Measurements from ENCODE around the gene CT45A6.
"Not testable (repeated sequence)": the region's sequence is repeated elsewhere in the genome, so short reads cannot be mapped to it uniquely, and the experiment has no call there.

Gene CT45A6, protein sequence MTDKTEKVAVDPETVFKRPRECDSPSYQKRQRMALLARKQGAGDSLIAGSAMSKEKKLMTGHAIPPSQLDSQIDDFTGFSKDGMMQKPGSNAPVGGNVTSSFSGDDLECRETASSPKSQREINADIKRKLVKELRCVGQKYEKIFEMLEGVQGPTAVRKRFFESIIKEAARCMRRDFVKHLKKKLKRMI

GRCh38 chrX:135802687-135803086 lies at the start of gene CT45A6:
Gene CT45A6 (minus strand): TSS chrX:135802787. CDS start chrX:135798993, 3,794 bp downstream.
- H3K27ac ChIP-seq (ENCODE audit: low read depth, low read length); H3F3A ChIP-seq (ENCODE audit: control insufficient read depth, insufficient read depth); H3K9me2 ChIP-seq (replicated peaks; ENCODE audit: control insufficient read depth, low read length); H3K4me3 ChIP-seq (ENCODE audit: low read length); H3K79me2 ChIP-seq (ENCODE audit: control insufficient read depth, low read length); H3K4me2 ChIP-seq (ENCODE audit: low read length); H4K20me1 ChIP-seq (ENCODE audit: control insufficient read depth, insufficient read depth, low read depth, low read length); H3K27me3 ChIP-seq (ENCODE audit: control insufficient read depth, low read length); H3K36me3 ChIP-seq (ENCODE audit: control insufficient read depth, low read length); H3K4me1 ChIP-seq (ENCODE audit: control insufficient read depth, low read length); H3K9me3 ChIP-seq (ENCODE audit: control insufficient read depth, insufficient read depth, low read length): not testable (repeated sequence)

GRCh38 chrX:135837180-135837579 lies 34.6 kb upstream of the CT45A6 start, which contains the start of gene CT45A7:
Gene CT45A7 (minus strand): TSS chrX:135837280. CDS start chrX:135833533, 3,747 bp downstream.
- not testable (repeated sequence) for H3K4me1 ChIP-seq (ENCODE audit: control insufficient read depth, low read length); H3K27me3 ChIP-seq (ENCODE audit: control insufficient read depth, low read length); H3K36me3 ChIP-seq (ENCODE audit: control insufficient read depth, low read length); H4K20me1 ChIP-seq (ENCODE audit: control insufficient read depth, insufficient read depth, low read depth, low read length); H3K27ac ChIP-seq (ENCODE audit: low read depth, low read length); H3K4me2 ChIP-seq (ENCODE audit: low read length); H3F3A ChIP-seq (ENCODE audit: control insufficient read depth, insufficient read depth); H3K9me2 ChIP-seq (replicated peaks; ENCODE audit: control insufficient read depth, low read length); H3K79me2 ChIP-seq (ENCODE audit: control insufficient read depth, low read length); H3K4me3 ChIP-seq (ENCODE audit: low read length); H3K9me3 ChIP-seq (ENCODE audit: control insufficient read depth, insufficient read depth, low read length)

DNA sequence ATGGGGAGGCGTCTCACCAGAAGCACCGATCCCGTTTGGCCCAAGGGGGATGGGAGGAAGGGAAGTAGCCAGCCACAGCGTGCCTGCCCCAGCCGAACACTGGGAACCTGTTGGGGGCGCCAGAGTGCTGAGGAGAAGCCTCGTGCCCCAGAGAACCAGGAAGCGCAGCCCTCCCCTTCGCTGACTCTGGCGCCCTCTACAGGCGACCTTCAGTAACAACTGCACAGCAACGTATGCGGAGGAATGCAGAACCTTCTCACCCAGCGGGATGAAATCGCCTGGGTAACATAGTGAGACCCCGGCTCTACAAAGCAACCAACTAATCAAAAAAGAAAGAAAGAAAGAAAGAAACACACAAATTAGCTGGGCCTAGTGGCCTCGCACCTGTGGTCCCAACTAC lies 17.3 kb upstream of the CT45A6 start, which contains the start of gene CT45A2:
Gene CT45A2, minus strand, starts transcription at position 101 of the 400 bp plus-strand sequence. CDS start 3,747 bp downstream, outside the sequence.
- H4K20me1 ChIP-seq (ENCODE audit: control insufficient read depth, insufficient read depth, low read depth, low read length); H3K79me2 ChIP-seq (ENCODE audit: control insufficient read depth, low read length); H3K4me3 ChIP-seq (ENCODE audit: low read length): not testable (repeated sequence)

DNA sequence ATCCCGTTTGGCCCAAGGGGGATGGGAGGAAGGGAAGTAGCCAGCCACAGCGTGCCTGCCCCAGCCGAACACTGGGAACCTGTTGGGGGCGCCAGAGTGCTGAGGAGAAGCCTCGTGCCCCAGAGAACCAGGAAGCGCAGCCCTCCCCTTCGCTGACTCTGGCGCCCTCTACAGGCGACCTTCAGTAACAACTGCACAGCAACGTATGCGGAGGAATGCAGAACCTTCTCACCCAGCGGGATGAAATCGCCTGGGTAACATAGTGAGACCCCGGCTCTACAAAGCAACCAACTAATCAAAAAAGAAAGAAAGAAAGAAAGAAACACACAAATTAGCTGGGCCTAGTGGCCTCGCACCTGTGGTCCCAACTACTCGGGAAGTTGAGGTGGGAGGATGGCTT lies 17.2 kb downstream of the CT45A6 start, which contains the start of gene CT45A5:
Gene CT45A5, minus strand, starts transcription at position 101 of the 400 bp plus-strand sequence. CDS start 3,774 bp downstream, outside the sequence.
- H3K4me2 ChIP-seq (ENCODE audit: low read length); H3K4me1 ChIP-seq (ENCODE audit: control insufficient read depth, low read length); H3K79me2 ChIP-seq (ENCODE audit: control insufficient read depth, low read length); H3K9me3 ChIP-seq (ENCODE audit: control insufficient read depth, insufficient read depth, low read length); H3K4me3 ChIP-seq (ENCODE audit: low read length); H4K20me1 ChIP-seq (ENCODE audit: control insufficient read depth, insufficient read depth, low read depth, low read length); H3K27me3 ChIP-seq (ENCODE audit: control insufficient read depth, low read length); H3K9me2 ChIP-seq (replicated peaks; ENCODE audit: control insufficient read depth, low read length); H3K36me3 ChIP-seq (ENCODE audit: control insufficient read depth, low read length); H3K27ac ChIP-seq (ENCODE audit: low read depth, low read length); H3F3A ChIP-seq (ENCODE audit: control insufficient read depth, insufficient read depth): not testable (repeated sequence)

More for the DNA sequence above, 17.3 kb upstream of the CT45A6 start, which contains the start of gene CT45A2:
- not testable (repeated sequence) for H3K9me3 ChIP-seq (ENCODE audit: control insufficient read depth, insufficient read depth, low read length); H3K27ac ChIP-seq (ENCODE audit: low read depth, low read length); H3K27me3 ChIP-seq (ENCODE audit: control insufficient read depth, low read length); H3K36me3 ChIP-seq (ENCODE audit: control insufficient read depth, low read length); H3K9me2 ChIP-seq (replicated peaks; ENCODE audit: control insufficient read depth, low read length); H3K4me2 ChIP-seq (ENCODE audit: low read length); H3K4me1 ChIP-seq (ENCODE audit: control insufficient read depth, low read length); H3F3A ChIP-seq (ENCODE audit: control insufficient read depth, insufficient read depth)

- H3K4me1 ChIP-seq (ENCODE audit: control insufficient read depth, low read length); H3F3A ChIP-seq (ENCODE audit: control insufficient read depth, insufficient read depth); H3K79me2 ChIP-seq (ENCODE audit: control insufficient read depth, low read length); H3K27ac ChIP-seq (ENCODE audit: low read depth, low read length); H3K9me2 ChIP-seq (replicated peaks; ENCODE audit: control insufficient read depth, low read length); H3K36me3 ChIP-seq (ENCODE audit: control insufficient read depth, low read length); H4K20me1 ChIP-seq (ENCODE audit: control insufficient read depth, insufficient read depth, low read depth, low read length); H3K9me3 ChIP-seq (ENCODE audit: control insufficient read depth, insufficient read depth, low read length); H3K4me2 ChIP-seq (ENCODE audit: low read length); H3K4me3 ChIP-seq (ENCODE audit: low read length); H3K27me3 ChIP-seq (ENCODE audit: control insufficient read depth, low read length): not testable (repeated sequence)
These were observed 34.5 kb downstream of the CT45A6 start, which contains the start of gene CT45A3 for GRCh38 chrX:135768091-135768490. Gene CT45A3 (minus strand): TSS chrX:135768191. CDS start chrX:135764444, 3,747 bp downstream.

GRCh38 chrX:135744739-135745138 lies 57.8 kb downstream of the CT45A6 start:
- H3K36me3 ChIP-seq (ENCODE audit: control insufficient read depth, low read length); H3K27me3 ChIP-seq (ENCODE audit: control insufficient read depth, low read length); H3K27ac ChIP-seq (ENCODE audit: low read depth, low read length); H3K9me3 ChIP-seq (ENCODE audit: control insufficient read depth, insufficient read depth, low read length); H3K9me2 ChIP-seq (replicated peaks; ENCODE audit: control insufficient read depth, low read length); H3K4me3 ChIP-seq (ENCODE audit: low read length); H3K4me2 ChIP-seq (ENCODE audit: low read length); H3F3A ChIP-seq (ENCODE audit: control insufficient read depth, insufficient read depth); H3K4me1 ChIP-seq (ENCODE audit: control insufficient read depth, low read length); H4K20me1 ChIP-seq (ENCODE audit: control insufficient read depth, insufficient read depth, low read depth, low read length); H3K79me2 ChIP-seq (ENCODE audit: control insufficient read depth, low read length): not testable (repeated sequence)

Measured in DOHH2 (cell line).